ENCODE measurements around the gene GLCE.

The GLCE gene

GRCh38 chr15:69138963-69139362 lies 21.5 kb upstream of the GLCE start:
- TF ChIP-seq CTCF (IDR thresholded peaks at IDR 0.05; ENCODE audit: low read depth, low read length), result no peak
- no peak for DNase-seq (ENCODE audit: extremely low read depth, low read depth)

DNA sequence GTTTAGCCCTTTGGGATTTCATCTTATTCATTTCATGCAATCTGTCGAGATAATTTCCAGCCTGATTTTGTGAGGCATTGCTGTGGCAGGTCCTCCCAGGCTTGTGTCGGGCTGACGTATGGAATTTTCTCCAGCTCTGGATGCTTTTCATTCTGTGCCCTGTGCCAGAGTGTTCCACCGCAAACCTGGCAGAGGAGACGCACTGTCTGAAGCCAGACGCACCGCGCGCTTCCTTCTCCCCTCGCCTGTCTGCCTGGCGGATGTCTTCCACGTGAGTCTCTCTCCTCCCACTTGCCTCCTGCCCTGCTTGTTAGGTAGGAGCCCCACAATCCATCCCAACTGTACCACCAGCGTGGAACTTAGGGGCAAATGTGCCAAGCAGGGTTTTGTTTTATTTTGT lies 20.1 kb upstream of the GLCE start:
- no peak for TF ChIP-seq CTCF (IDR thresholded peaks at IDR 0.05; ENCODE audit: low read depth, low read length)
- DNase-seq (ENCODE audit: extremely low read depth, low read depth), result no peak

GRCh38 chr15:69141286-69141701 lies 19.1 kb upstream of the GLCE start:
- no peak for DNase-seq (ENCODE audit: extremely low read depth, low read depth)
- TF ChIP-seq CTCF (IDR thresholded peaks at IDR 0.05; ENCODE audit: low read depth, low read length), result no peak

- no peak for TF ChIP-seq CTCF (IDR thresholded peaks at IDR 0.05; ENCODE audit: low read depth, low read length)
- DNase-seq (ENCODE audit: extremely low read depth, low read depth), result no peak
These were observed 18.6 kb upstream of the GLCE start for GRCh38 chr15:69141833-69142232.

- no peak for TF ChIP-seq CTCF (IDR thresholded peaks at IDR 0.05; ENCODE audit: low read depth, low read length)
- DNase-seq (ENCODE audit: extremely low read depth, low read depth), result no peak
These were observed 16.5 kb upstream of the GLCE start for GRCh38 chr15:69143756-69144436.

DNA sequence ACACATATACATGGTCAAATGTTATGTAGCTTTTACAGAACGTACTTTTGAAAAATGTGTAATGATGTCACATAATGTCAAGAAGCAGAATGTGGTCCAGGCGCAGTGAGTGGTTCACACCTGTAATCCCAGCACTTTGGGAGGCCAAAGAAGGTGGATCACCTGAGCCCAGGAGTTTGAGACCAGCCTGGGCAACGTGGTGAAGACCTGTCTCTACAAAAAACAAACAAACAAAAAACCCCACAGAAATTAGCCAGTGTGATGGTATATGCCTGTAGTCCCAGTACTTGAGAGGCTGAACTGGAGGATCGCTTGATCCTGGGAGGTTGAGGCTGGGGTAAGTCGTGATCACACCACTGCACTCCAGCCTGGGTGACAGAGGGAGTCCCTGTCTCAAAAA lies 15.9 kb upstream of the GLCE start:
- TF ChIP-seq CTCF (IDR thresholded peaks at IDR 0.05; ENCODE audit: low read depth, low read length), result no peak
- DNase-seq (ENCODE audit: extremely low read depth, low read depth), result no peak

- DNase-seq (ENCODE audit: extremely low read depth, low read depth), result no peak
- TF ChIP-seq CTCF (IDR thresholded peaks at IDR 0.05; ENCODE audit: low read depth, low read length), result no peak
These were observed 15.2 kb upstream of the GLCE start for GRCh38 chr15:69145149-69145693.

All from AG09319 (cell line).